Endothelial cell of umbilical vein (primary cell): ENCODE measurements around the gene MYCBP2. TPM values are rescaled to one million over a fixed set of nuclear protein-coding genes. Genes with fewer than 3 reads are reported as not detected.

Experiments
- BruUV-seq: library from RNA; stranded (reverse); fragments of 400-500 nt; replicated peaks from 2 replicates; lab custom pipeline; 2021; lab: Mats Ljungman, UMichigan
- CTCF ChIA-PET: fragments of 300-600, 350-600 bp; sonication (Branson Sonifier 250); formaldehyde crosslinking; loops from one replicate; lab custom pipeline; 2021; ENCODE audit warnings: antibody characterized with exemption, inconsistent platforms; lab: Charles Lee
- POLR2A ChIA-PET: fragments of 300-600, 350-600 bp; sonication (Branson Sonifier 250); formaldehyde crosslinking; loops from one replicate; lab custom pipeline; 2021; ENCODE audit warnings: antibody characterized with exemption, inconsistent platforms; lab: Charles Lee
- DNase-seq: peaks from one replicate; pipeline ENCODE4 v3.0.0-alpha.2; 2011; ENCODE audit warnings: low read depth, low spot score
- FAIRE-seq: peaks from 2 replicates; lab custom pipeline; 2011; peaks lifted over from hg19 to GRCh38; lab: Jason Lieb, UNC
- H2AFZ ChIP-seq: 2 replicates; pipeline ENCODE4 v1.6.0; 2012; ENCODE audit warnings: low read depth, low read length, control low read depth, inconsistent platforms
- H3K27ac ChIP-seq: 2 replicates; pipeline ENCODE4 v1.5.1; 2011; ENCODE audit warnings: low read depth, mild to moderate bottlenecking, control low read depth, low read length, moderate library complexity; ENCODE audit not compliant: insufficient read depth
- H3K27me3 ChIP-seq, 2 experiments: 2 replicates each; pipeline versions ENCODE4 v1.6.0 to v1.6.1; 2011; ENCODE audit warnings: low read length in 2 of 2, mixed read lengths in 1 of 2; ENCODE audit not compliant: control insufficient read depth in 2 of 2, insufficient read depth in 2 of 2
- H3K36me3 ChIP-seq, 2 experiments: 2 replicates in 1 of 2; 3 replicates in 1 of 2; pipeline ENCODE4 v1.5.1; 2011; ENCODE audit warnings: low read length in 2 of 2, mild to moderate bottlenecking in 1 of 2, moderate library complexity in 1 of 2; ENCODE audit not compliant: control insufficient read depth in 2 of 2, insufficient read depth in 2 of 2; ENCODE audit errors: extremely low read depth in 1 of 2
- H3K4me1 ChIP-seq: 3 replicates; pipeline ENCODE4 v1.5.1; 2011; ENCODE audit warnings: mild to moderate bottlenecking, low read length; ENCODE audit not compliant: control insufficient read depth, insufficient read depth; ENCODE audit errors: extremely low read depth
- H3K4me2 ChIP-seq: 2 replicates; pipeline ENCODE4 v1.6.1; 2011; ENCODE audit warnings: low read length, control low read depth, mixed read lengths; ENCODE audit not compliant: insufficient read depth
- H3K4me3 ChIP-seq, 3 experiments: fragments of 200-600 bp in 1 of 3; sonication (generic), shearing (Covaris generic) in 1 of 3; replicated peaks in 1 of 3; 2 replicates each; pipeline ENCODE4 v1.5.1; 2011 to 2016; ENCODE audit warnings: control low read depth in 3 of 3, low read length in 3 of 3, mild to moderate bottlenecking in 2 of 3, inconsistent platforms in 1 of 3, low read depth in 1 of 3, moderate library complexity in 1 of 3; ENCODE audit not compliant: insufficient read depth in 1 of 3
- H3K79me2 ChIP-seq: 2 replicates; pipeline ENCODE4 v1.6.0; 2012; ENCODE audit warnings: low read length, inconsistent platforms; ENCODE audit not compliant: control insufficient read depth, insufficient read depth
- H3K9ac ChIP-seq: replicated peaks from 2 replicates; pipeline ENCODE3; 2011; ENCODE audit warnings: low read length, control low read depth; ENCODE audit not compliant: insufficient read depth; ENCODE audit errors: extremely low read depth
- H3K9me1 ChIP-seq: replicated peaks from 3 replicates; pipeline ENCODE4 v1.6.0; 2011; ENCODE audit warnings: mild to moderate bottlenecking, low read length; ENCODE audit not compliant: control insufficient read depth, insufficient read depth; ENCODE audit errors: extremely low read depth
- H3K9me3 ChIP-seq: replicated peaks from 2 replicates; pipeline ENCODE4 v1.5.1; 2012; ENCODE audit warnings: low read length, inconsistent platforms; ENCODE audit not compliant: control insufficient read depth, insufficient read depth
- H4K20me1 ChIP-seq: replicated peaks from 2 replicates; pipeline ENCODE3; 2011; ENCODE audit warnings: mild to moderate bottlenecking, low read length; ENCODE audit not compliant: control insufficient read depth, insufficient read depth; ENCODE audit errors: extremely low read depth
- CTCF ChIP-seq, 2 donors: IDR thresholded peaks; 1 replicate in 1 of 2; 2 replicates in 1 of 2; pipeline ENCODE4 v1.5.1; 2011; ENCODE audit warnings: low read length in 2 of 2, mild to moderate bottlenecking in 2 of 2, moderate library complexity in 2 of 2, control low read depth in 1 of 2, inconsistent platforms in 1 of 2, low read depth in 1 of 2; ENCODE audit not compliant: insufficient read depth in 1 of 2; ENCODE audit errors: extremely low read depth in 1 of 2
- EZH2 ChIP-seq: IDR thresholded peaks from 2 replicates; pipeline ENCODE4 v1.6.1; 2012; ENCODE audit warnings: borderline replicate concordance, low read depth, mild to moderate bottlenecking, moderate library complexity, low read length, inconsistent platforms; ENCODE audit not compliant: severe bottlenecking
- FOS ChIP-seq: IDR thresholded peaks from 2 replicates; pipeline ENCODE4 v1.6.1; 2011; ENCODE audit warnings: mild to moderate bottlenecking, low read length, moderate library complexity, borderline replicate concordance; ENCODE audit not compliant: insufficient read depth
- GATA2 ChIP-seq: IDR thresholded peaks from 2 replicates; pipeline ENCODE4 v1.7.0; 2011; ENCODE audit warnings: low read depth, mild to moderate bottlenecking, moderate library complexity, mixed read lengths, low read length; ENCODE audit not compliant: insufficient read length, insufficient read depth
- JUN ChIP-seq: IDR thresholded peaks from 2 replicates; pipeline ENCODE4 v1.6.1; 2011; ENCODE audit warnings: borderline replicate concordance, low read depth; ENCODE audit not compliant: insufficient read length, insufficient read depth
- POLR2A ChIP-seq: IDR thresholded peaks from 2 replicates; pipeline ENCODE4 v1.6.1; 2012; ENCODE audit warnings: low read depth, mild to moderate bottlenecking, control low read depth, low read length
- POLR2AphosphoS5 ChIP-seq: IDR thresholded peaks from 2 replicates; pipeline ENCODE4 v1.6.1; 2012; ENCODE audit warnings: low read depth, mild to moderate bottlenecking, control low read depth, low read length, moderate library complexity; ENCODE audit not compliant: insufficient read depth
- dilution Hi-C: fragments of 300-500 bp; cut with MboI; formaldehyde crosslinking; loops from one replicate; pipeline ENCODE4 v1.15.0; 2019; ENCODE audit warnings: low sequenced_read_pairs; ENCODE audit not compliant: extremely low pct_ligation_motif_present
- intact Hi-C: fragments of 100-400 bp; cut with micrococcal nuclease; formaldehyde crosslinking; loops from one replicate; pipeline ENCODE4 v1.10.0; 2022
- polyA plus RNA-seq, 4 experiments: library from polyadenylated mRNA; depleted of rRNA in 3 of 4; stranded (reverse) in 3 of 4; unstranded in 1 of 4; fragments of >200 nt; gene quantifications; 2 replicates each; pipeline versions ENCODE4 v1.2.1 to v1.2.3, GENCODE V29; 2011 to 2012; ENCODE audit warnings: missing spikeins in 1 of 4
- total RNA-seq: library from RNA; stranded (reverse); gene quantifications from 2 replicates; pipeline ENCODE4 v1.2.3, GENCODE V29; 2021

Gene MYCBP2
- total and polyA plus RNA-seq, 2 donors (not counting 3 experiments of a cell fraction or from before 2014, with no cell fraction given) = 30.5 to 89.8 TPM

GRCh38 chr13:77002590-77003190, 324.2 kb downstream of the MYCBP2 start:
- CTCF ChIA-PET = interaction anchor here (0.6 to 2.2 kb wide), 22 partner anchors 9 to 1327 kb away, joined by 3 to 17 read pairs (median 4); partner anchors contain the start of gene CLN5
- Histone ChIP-seq H2AFZ (no peak overlapping the region), H4K20me1 (no peaks in the 10 kb centered on the region), H3K27me3 (no peaks in the 10 kb centered on the region), H3K9me3 (no peaks in the 10 kb centered on the region), H3K27ac (no peak overlapping the region), H3K4me3 (no peak overlapping the region), H3K9ac (no peak overlapping the region), H3K4me2 (no peak overlapping the region), H3K79me2 (peaks cover 4% of the 10 kb centered on the region), H3K9me1 (no peaks in the 10 kb centered on the region), H3K36me3 (peaks cover 6 to 7% of the 10 kb centered on the region in 2 experiments), H3K4me1 (no peaks in the 10 kb centered on the region)
- no TSS peak for BruUV-seq
- intact Hi-C loops = loop anchor here (1.0 to 5.0 kb wide), 3 partner anchors 22 to 476 kb away; no protein-coding TSS in a partner anchor
- no peak for TF ChIP-seq JUN
- TF ChIP-seq EZH2 = no peak
- peak; percentile 55 to 67 for TF ChIP-seq CTCF (IDR thresholded peaks at IDR 0.05; ENCODE audit: extremely low read depth in 1 of 2, insufficient read depth in 1 of 2, low read depth in 1 of 2, low read length in 2 of 2)
- no peak for TF ChIP-seq POLR2AphosphoS5
- TF ChIP-seq GATA2 = no peak
- no peak for TF ChIP-seq POLR2A
- TF ChIP-seq FOS = no peak
- dilution Hi-C loops = no loop called here
- FAIRE-seq (peak; percentile 55), DNase-seq (peak; percentile 57)
- POLR2A ChIA-PET = interaction anchor here (0.6 kb wide), 1 partner anchor 1212 kb away, joined by 3 read pairs; no protein-coding TSS in a partner anchor
